ENCODE measurements around the gene LRCH1. TPM values are rescaled to one million over a fixed set of nuclear protein-coding genes. Genes with fewer than 3 reads are reported as not detected.

Gene LRCH1
- total and polyA plus RNA-seq, 2 of the 13 experiments (the other 11 are each of a cell fraction or from before 2014, with no cell fraction given): 4.1 to 12.6 TPM

- no peak for TF ChIP-seq HMGXB4 (CRISPR knock-in tag; IDR thresholded peaks at IDR 0.05; ENCODE audit: borderline replicate concordance in 1 of 2, low read depth in 1 of 2)
- TF ChIP-seq ZNF773 (CRISPR knock-in tag; IDR thresholded peaks at IDR 0.05; ENCODE audit: borderline replicate concordance): no peak
- peak; percentile 71; the same call in 1 of the 2 replicates for TF ChIP-seq KLF12 (CRISPR knock-in tag; IDR thresholded peaks at IDR 0.05; ENCODE audit: borderline replicate concordance)
- TF ChIP-seq, protein P1, sequence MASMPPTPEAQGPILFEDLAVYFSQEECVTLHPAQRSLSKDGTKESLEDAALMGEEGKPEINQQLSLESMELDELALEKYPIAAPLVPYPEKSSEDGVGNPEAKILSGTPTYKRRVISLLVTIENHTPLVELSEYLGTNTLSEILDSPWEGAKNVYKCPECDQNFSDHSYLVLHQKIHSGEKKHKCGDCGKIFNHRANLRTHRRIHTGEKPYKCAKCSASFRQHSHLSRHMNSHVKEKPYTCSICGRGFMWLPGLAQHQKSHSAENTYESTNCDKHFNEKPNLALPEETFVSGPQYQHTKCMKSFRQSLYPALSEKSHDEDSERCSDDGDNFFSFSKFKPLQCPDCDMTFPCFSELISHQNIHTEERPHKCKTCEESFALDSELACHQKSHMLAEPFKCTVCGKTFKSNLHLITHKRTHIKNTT (CRISPR knock-in tag; IDR thresholded peaks at IDR 0.05): no peak
- no peak for TF ChIP-seq ZNF180 (CRISPR knock-in tag; IDR thresholded peaks at IDR 0.05; ENCODE audit: borderline replicate concordance, low read depth)
- TF ChIP-seq CREB3 (CRISPR knock-in tag; IDR thresholded peaks at IDR 0.05): no peak
- TF ChIP-seq CREBL2 (CRISPR knock-in tag; IDR thresholded peaks at IDR 0.05; ENCODE audit: borderline replicate concordance): no peak
- TF ChIP-seq ZNF441 (CRISPR knock-in tag; IDR thresholded peaks at IDR 0.05; ENCODE audit: borderline replicate concordance): no peak
- TF ChIP-seq, protein P2, sequence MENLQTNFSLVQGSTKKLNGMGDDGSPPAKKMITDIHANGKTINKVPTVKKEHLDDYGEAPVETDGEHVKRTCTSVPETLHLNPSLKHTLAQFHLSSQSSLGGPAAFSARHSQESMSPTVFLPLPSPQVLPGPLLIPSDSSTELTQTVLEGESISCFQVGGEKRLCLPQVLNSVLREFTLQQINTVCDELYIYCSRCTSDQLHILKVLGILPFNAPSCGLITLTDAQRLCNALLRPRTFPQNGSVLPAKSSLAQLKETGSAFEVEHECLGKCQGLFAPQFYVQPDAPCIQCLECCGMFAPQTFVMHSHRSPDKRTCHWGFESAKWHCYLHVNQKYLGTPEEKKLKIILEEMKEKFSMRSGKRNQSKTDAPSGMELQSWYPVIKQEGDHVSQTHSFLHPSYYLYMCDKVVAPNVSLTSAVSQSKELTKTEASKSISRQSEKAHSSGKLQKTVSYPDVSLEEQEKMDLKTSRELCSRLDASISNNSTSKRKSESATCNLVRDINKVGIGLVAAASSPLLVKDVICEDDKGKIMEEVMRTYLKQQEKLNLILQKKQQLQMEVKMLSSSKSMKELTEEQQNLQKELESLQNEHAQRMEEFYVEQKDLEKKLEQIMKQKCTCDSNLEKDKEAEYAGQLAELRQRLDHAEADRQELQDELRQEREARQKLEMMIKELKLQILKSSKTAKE (CRISPR knock-in tag; IDR thresholded peaks at IDR 0.05; ENCODE audit: borderline replicate concordance): no peak; the same call in 1 of the 2 replicates
- no peak for TF ChIP-seq CENPBD1 (CRISPR knock-in tag; IDR thresholded peaks at IDR 0.05; ENCODE audit: borderline replicate concordance, low read depth)
- TF ChIP-seq ZNF282 (IDR thresholded peaks at IDR 0.05; ENCODE audit: partially characterized antibody): no peak
- 0 out of 2 replicates have a peak, but pooled peaks have one; percentile 71 for TF ChIP-seq ZBED4 (CRISPR knock-in tag; IDR thresholded peaks at IDR 0.05; ENCODE audit: borderline replicate concordance)
- no peak for TF ChIP-seq ZNF383 (CRISPR knock-in tag; IDR thresholded peaks at IDR 0.05; ENCODE audit: borderline replicate concordance)
- no peak for TF ChIP-seq CREB1 (IDR thresholded peaks at IDR 0.05)
- TF ChIP-seq CREB1 (CRISPR knock-in tag; IDR thresholded peaks at IDR 0.05): no peak
Measured at GRCh38 chr13:46607768-46608564, 55.0 kb downstream of the LRCH1 start (continued).

Measured in HepG2 (cell line).